Lower lobe of right lung (tissue), 2 donors: ENCODE results near the gene CYLD. TPM values are rescaled to one million over a fixed set of nuclear protein-coding genes. Genes with fewer than 3 reads are reported as not detected.

Experiments
- ATAC-seq, 2 donors: fragments of 200-7000 bp; cut with Tn5 transposase; one replicate each; pipeline ENCODE4 v1.9.1; 2020 to 2022; ENCODE audit warnings: mild to moderate bottlenecking in 2 of 2, moderate library complexity in 2 of 2
- DNase-seq: peaks from one replicate; pipeline ENCODE4 v3.0.0-alpha.2; 2020
- H3K27ac ChIP-seq: fragments of 200-600 bp; one replicate; pipeline ENCODE4 v1.8.0; 2022
- H3K27me3 ChIP-seq: fragments of 200-600 bp; one replicate; pipeline ENCODE4 v1.8.0; 2022; ENCODE audit warnings: low read depth
- H3K36me3 ChIP-seq: fragments of 200-600 bp; one replicate; pipeline ENCODE4 v1.8.0; 2022; ENCODE audit warnings: mild to moderate bottlenecking
- H3K4me1 ChIP-seq: fragments of 200-600 bp; one replicate; pipeline ENCODE4 v1.8.0; 2022
- H3K4me3 ChIP-seq: fragments of 200-600 bp; one replicate; pipeline ENCODE4 v1.8.0; 2022; ENCODE audit warnings: mild to moderate bottlenecking
- H3K9me3 ChIP-seq: fragments of 200-600 bp; one replicate; pipeline ENCODE4 v1.8.0; 2022
- CTCF ChIP-seq: fragments of 200-600 bp; IDR thresholded peaks from one replicate; pipeline ENCODE4 v1.8.0; 2022; ENCODE audit warnings: antibody characterized with exemption, mild to moderate bottlenecking
- intact Hi-C: fragments of 100-400 bp; cut with DNase I; formaldehyde crosslinking; loops from one replicate; pipeline ENCODE4 v1.11.0; 2022
- total RNA-seq: library from RNA; stranded (reverse); fragmentation: NEBNext Ultra II Directional; extraction: Animal tissue kit (Norgen Biotek cat#: 25700); gene quantifications from one replicate; pipeline ENCODE4 v1.2.1, GENCODE V29; 2021
- donor health status: DM: no; HTN: yes; CAD: no; lungs with severe emphysema.

Gene CYLD
- total RNA-seq, 1 donor from 2014 or later = 45.8 TPM

GRCh38 chr16:50774960-50775359 is 33.1 kb downstream of the CYLD start:
- ATAC-seq = no peak
- intact Hi-C loops = no loop called here
- DNase-seq = no peak
- no peaks in the 10 kb centered on the region for H3K27me3 ChIP-seq
- no peaks in the 10 kb centered on the region for H3K9me3 ChIP-seq
- H3K4me3 ChIP-seq = no peak overlapping the region
- peaks cover 41% of the 10 kb centered on the region for H3K36me3 ChIP-seq
- no peak overlapping the region for H3K27ac ChIP-seq
- H3K4me1 ChIP-seq = no peaks in the 10 kb centered on the region
- no peak for TF ChIP-seq CTCF

DNA sequence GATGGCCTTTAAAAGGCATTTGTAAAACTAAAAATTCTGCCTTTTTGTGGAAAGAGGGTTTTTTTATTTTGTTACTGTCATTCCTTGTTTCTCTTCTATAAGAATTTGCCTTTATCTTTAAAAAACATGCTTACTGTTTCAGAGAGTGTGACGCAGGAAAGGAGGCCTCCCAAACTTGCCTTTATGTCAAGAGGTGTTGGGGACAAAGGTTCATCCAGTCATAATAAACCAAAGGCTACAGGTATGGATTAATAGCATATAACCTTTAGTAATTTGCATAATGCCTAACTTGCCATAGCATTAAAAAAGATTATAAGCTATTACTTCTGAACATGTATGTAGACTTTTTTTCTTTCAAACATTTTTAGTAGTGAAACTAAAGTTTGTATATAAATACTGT is 34.2 kb downstream of the CYLD start:
- no peaks in the 10 kb centered on the region for H3K27me3 ChIP-seq
- no peak for TF ChIP-seq CTCF
- H3K36me3 ChIP-seq = peaks cover 52% of the 10 kb centered on the region
- intact Hi-C loops = no loop called here
- no peak overlapping the region for H3K27ac ChIP-seq
- no peak overlapping the region for H3K4me3 ChIP-seq
- H3K9me3 ChIP-seq = no peaks in the 10 kb centered on the region
- ATAC-seq (no peak), DNase-seq (no peak)
- no peaks in the 10 kb centered on the region for H3K4me1 ChIP-seq

GRCh38 chr16:50778284-50779163 is 36.6 kb downstream of the CYLD start:
- H3K36me3 ChIP-seq = peaks cover 76% of the 10 kb centered on the region
- H3K27ac ChIP-seq = no peak overlapping the region
- no peaks in the 10 kb centered on the region for H3K27me3 ChIP-seq
- DNase-seq (no peak), ATAC-seq (no peak)
- H3K9me3 ChIP-seq = no peaks in the 10 kb centered on the region
- TF ChIP-seq CTCF = no peak
- H3K4me1 ChIP-seq = no peaks in the 10 kb centered on the region
- intact Hi-C loops = no loop called here
- no peak overlapping the region for H3K4me3 ChIP-seq

- ATAC-seq = no peak
- Histone ChIP-seq H3K4me3 (no peak overlapping the region), H3K27ac (no peak overlapping the region), H3K9me3 (no peaks in the 10 kb centered on the region), H3K36me3 (peaks cover 95% of the 10 kb centered on the region), H3K27me3 (no peaks in the 10 kb centered on the region), H3K4me1 (no peaks in the 10 kb centered on the region)
- intact Hi-C loops = no loop called here
- DNase-seq = no peak
- no peak for TF ChIP-seq CTCF
These were observed 39.2 kb downstream of the CYLD start for GRCh38 chr16:50781043-50781442.

DNA sequence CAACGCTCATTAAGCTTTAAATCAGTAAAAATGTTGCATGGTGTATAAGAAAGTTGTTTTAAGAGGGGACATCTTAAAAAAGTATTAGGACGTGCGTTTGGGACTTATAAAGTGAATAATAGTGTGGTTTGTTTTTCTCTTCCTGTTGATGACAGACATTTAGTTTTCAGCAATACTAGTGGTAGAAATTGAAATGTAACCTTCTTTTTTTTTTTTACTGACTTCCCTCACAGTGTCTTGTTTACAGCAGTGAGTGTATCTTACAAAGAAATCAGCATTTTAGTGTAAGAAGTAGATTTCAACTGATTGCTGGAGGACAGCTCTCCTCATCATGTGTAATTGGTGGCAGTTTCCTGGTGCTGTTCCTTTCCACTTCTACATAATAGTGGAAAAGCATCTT is 39.6 kb downstream of the CYLD start:
- DNase-seq (no peak), ATAC-seq (no peak)
- TF ChIP-seq CTCF = no peak

More for the DNA sequence above, 39.6 kb downstream of the CYLD start:
- peaks cover 98% of the 10 kb centered on the region for H3K36me3 ChIP-seq
- no peaks in the 10 kb centered on the region for H3K9me3 ChIP-seq
- intact Hi-C loops = no loop called here
- no peak overlapping the region for H3K27ac ChIP-seq
- no peak overlapping the region for H3K4me3 ChIP-seq
- H3K27me3 ChIP-seq = no peaks in the 10 kb centered on the region
- no peaks in the 10 kb centered on the region for H3K4me1 ChIP-seq
